ENCODE results near the gene STK32B.

DNA sequence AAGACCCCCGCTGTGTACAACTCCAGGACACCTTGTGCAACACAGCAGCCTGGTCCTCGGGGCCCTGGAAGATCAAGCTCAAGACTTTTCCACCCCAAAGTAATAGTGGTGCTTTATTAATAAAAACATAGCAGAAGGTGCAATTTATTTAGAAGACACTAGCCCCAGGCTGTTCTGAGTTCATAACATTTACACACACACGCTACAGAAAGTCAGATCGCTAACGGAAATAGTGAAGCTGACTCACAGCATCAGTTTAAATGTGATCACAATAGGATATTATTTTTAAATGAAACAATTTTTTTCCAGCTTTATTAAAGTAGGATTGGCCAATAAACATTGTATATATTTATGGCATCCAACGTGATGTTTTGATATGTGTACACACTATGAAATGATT lies 141.0 kb downstream of the STK32B start:
- TF ChIP-seq POLR2A (IDR thresholded peaks at IDR 0.05; ENCODE audit: low read length), result no peak
- no peak for TF ChIP-seq GATA1 (IDR thresholded peaks at IDR 0.05; ENCODE audit: low read depth, low read length)
